Uterus (tissue), 2 donors: ENCODE results near the gene TOX2.

Source experiments
- POLR2A ChIP-seq, 2 donors: fragments of 450-650 bp; IDR thresholded peaks; one replicate each; pipeline ENCODE4 v1.6.1; 2016; ENCODE audit warnings: antibody characterized with exemption in 2 of 2, mild to moderate bottlenecking in 1 of 2, moderate library complexity in 1 of 2
- TF ChIP-seq, protein P1 (sequence below), 4 experiments: fragments of 200-600 bp in 2 of 4; fragments of 450-650 bp in 2 of 4; sonication (generic) in 2 of 4; IDR thresholded peaks; one replicate each; pipeline ENCODE4 v1.5.1; 2016 to 2019; ENCODE audit warnings: antibody characterized with exemption in 4 of 4, mild to moderate bottlenecking in 2 of 4, moderate library complexity in 1 of 4

DNA sequence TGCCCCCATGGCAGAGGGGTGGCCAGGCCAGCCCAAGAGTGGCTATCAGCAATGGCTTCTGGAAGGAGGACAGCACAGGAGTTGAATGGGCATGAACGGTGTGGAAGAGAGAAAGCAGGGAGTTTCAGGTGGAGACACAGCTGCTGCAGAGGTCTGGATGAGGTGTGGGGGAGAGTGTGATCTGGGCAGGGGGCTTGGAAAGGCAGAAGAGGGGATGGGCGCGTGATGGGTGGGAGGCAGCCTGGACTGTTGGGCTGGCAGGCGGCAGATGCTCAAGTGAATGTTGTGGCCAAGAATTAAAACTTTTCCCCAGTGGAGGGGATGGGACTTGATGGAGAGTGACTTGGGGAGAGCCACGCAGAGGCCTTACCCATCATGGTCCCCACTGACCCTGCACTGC, 46.5 kb downstream of the TOX2 start:
- TF ChIP-seq, protein P1, sequence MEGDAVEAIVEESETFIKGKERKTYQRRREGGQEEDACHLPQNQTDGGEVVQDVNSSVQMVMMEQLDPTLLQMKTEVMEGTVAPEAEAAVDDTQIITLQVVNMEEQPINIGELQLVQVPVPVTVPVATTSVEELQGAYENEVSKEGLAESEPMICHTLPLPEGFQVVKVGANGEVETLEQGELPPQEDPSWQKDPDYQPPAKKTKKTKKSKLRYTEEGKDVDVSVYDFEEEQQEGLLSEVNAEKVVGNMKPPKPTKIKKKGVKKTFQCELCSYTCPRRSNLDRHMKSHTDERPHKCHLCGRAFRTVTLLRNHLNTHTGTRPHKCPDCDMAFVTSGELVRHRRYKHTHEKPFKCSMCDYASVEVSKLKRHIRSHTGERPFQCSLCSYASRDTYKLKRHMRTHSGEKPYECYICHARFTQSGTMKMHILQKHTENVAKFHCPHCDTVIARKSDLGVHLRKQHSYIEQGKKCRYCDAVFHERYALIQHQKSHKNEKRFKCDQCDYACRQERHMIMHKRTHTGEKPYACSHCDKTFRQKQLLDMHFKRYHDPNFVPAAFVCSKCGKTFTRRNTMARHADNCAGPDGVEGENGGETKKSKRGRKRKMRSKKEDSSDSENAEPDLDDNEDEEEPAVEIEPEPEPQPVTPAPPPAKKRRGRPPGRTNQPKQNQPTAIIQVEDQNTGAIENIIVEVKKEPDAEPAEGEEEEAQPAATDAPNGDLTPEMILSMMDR (IDR thresholded peaks at IDR 0.05) = no peak
- no peak for TF ChIP-seq POLR2A (IDR thresholded peaks at IDR 0.05)
